PFSK-1 (cell line): ENCODE results near the gene LIMA1.

Source experiments
- POLR2AphosphoS5 ChIP-seq: IDR thresholded peaks from 2 replicates; pipeline ENCODE4 v1.6.1; 2012; ENCODE audit warnings: low read depth, mild to moderate bottlenecking, control low read depth, low read length, moderate library complexity
- TAF1 ChIP-seq: IDR thresholded peaks from 2 replicates; pipeline ENCODE4 v1.6.1; 2012; ENCODE audit warnings: low read length, control low read depth, borderline replicate concordance; ENCODE audit not compliant: insufficient read depth

DNA sequence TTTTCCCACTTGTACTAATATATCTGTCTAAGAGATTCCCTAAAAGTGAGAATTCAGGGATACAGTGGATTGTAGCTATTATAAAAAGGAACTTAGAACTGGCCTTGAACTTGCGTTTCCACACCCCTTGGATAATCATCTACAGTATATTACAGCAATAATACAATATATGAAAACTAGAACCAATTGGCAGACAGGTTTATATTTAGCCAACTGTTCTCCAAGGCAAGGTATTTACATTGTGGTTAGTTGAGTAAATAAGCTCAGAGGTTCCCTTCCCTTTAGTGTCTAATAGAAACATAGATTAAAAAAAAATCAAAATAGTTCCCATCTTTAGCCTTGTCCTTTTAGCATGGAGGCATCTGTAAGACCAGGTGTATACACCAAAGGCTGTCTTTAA is 42.1 kb downstream of the LIMA1 start:
- no peak for TF ChIP-seq POLR2AphosphoS5
- TF ChIP-seq TAF1, result no peak
